Stimulated activated CD4-positive, alpha-beta T cell treated with anti-CD3 and anti-CD28 coated beads, TNF-alpha, amount 100 ng/mL, for 24 hours (primary cell): ENCODE data around the gene MYO18A.
A peak's percentile ranks its signal among the peaks of the same experiment; 100 is the strongest.
"Not testable (repeated sequence)": the region's sequence is repeated elsewhere in the genome, so short reads cannot be mapped to it uniquely, and the experiment has no call there.

Source experiments
- DNase-seq, 3 experiments: peaks; one replicate each; pipeline ENCODE4 v3.0.0-alpha.2; 2020; ENCODE audit warnings: low read depth in 3 of 3

Gene MYO18A

DNA sequence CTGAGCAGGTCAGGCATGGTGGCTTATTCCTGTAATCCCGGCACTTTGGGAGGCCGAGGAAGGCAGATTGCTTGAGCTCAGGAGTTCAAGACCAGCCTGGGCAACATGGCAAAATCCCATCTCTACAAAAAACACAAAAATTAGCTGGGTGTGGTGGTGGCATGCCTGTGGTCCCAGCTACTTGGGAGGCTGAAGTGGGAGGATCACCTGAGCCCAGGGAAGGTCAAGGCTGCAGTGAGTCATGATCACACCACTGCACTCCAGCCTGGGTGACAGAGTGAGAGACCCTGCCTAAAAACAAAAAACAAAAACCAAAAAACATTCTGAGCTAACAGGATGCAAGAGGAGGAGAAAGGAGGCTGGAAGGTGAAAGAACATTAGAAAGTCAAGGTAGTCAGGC is 33.0 kb downstream of the MYO18A start:
- not testable (repeated sequence) for DNase-seq

DNA sequence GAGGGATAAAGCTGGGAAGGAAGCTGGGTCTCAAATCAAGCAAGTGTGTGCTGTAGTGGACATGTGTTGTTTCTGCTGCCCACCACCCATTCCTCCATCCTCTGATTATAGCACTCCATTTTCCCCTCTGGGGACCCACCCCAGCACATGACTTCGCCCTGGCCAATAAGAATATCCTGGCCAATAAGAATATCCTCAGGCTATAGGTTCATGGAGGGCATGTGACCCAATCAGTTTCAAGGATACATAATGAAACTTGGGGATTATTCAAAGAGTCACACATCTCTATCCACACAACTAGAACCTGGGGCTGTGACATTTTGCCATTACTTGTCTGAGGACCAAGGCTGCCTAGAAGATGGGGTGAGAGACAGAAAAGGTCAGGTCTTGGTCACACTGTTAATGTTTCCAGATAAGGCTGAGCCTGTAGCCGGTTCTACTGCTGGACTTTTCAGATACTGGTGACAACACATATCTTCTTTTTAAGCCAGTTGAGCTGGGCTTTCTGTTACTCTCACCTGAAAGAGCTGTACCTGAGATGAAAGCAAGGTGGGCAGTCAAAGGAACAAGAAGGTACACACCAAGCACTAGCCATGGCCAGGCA is 33.7 kb downstream of the MYO18A start:
- DNase-seq, result no peak

DNA sequence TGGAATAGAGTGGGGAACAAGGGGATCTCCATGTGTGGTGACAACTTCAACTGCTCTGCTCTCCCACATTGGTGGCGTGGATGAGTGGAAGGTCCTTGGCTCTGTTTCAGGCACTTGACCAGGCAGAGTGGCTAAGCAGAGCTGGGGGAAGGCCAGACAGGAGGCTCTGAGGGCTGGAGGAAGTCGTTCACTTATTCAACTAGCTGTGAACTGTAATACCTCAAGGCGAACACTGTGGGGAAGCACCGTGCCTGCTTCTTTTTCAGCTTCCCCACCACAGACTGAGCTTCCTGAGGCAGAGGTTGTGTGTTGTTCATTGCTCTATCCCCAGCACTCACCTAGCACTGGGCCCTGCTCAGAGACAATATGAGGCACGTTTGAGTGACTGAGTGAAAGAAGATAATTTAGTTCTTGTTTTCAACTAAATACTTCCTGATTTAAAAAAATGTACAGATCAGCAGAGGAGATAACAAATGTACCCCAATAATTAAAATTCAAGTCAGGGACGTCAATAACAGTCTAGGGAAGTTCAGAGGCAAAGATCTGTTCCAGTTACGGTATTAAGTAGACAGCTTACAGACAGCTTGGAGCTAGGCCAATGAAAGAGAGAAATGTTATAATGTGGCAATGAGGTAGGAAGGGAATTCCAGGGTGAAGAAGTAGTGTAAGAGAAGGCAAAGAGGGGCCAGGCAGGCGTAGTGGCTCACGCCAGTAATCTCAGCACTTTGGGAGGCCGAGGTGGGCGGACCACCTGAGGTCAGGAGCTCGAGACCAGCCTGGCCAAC is 34.7 kb downstream of the MYO18A start:
- peak in 1 of 3 experiments; percentile 56 for DNase-seq

DNA sequence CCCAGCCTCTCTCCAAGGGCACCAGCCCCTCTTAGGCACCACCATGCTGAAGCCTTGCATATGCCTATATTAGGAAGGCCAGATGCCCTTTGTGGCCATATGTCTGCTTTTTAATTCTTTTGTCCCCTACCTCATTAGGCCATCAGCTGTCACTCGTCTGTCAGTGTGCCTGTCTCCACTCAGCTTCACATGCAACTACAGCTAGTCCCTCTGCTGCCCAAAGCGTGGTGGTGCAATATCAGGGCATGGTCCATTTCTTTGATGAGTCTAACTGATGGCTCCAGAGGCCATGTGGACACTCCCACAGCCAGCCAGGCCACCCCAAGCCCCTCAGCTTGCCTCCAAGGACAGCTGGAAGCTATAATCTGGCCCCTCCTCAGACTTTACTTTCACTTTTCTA is 36.3 kb downstream of the MYO18A start:
- no peak for DNase-seq

DNA sequence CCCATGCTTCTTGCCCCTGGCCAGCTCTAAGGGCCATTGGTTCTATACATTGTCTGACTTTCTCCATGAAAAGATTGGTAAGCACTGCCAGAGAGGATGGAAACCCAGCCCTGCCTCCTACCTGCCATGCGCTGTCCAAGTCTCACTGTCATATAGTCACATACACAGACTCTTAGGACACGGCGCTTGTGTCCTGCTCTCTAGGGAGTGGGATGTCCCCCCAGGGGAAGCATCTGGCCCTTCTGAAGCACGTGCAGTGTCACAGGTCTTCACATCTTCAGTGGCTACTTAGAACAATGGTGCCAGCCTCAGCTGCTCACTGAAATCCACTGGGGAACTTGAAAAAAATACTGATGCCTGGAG is 38.7 kb downstream of the MYO18A start:
- no peak for DNase-seq

DNA sequence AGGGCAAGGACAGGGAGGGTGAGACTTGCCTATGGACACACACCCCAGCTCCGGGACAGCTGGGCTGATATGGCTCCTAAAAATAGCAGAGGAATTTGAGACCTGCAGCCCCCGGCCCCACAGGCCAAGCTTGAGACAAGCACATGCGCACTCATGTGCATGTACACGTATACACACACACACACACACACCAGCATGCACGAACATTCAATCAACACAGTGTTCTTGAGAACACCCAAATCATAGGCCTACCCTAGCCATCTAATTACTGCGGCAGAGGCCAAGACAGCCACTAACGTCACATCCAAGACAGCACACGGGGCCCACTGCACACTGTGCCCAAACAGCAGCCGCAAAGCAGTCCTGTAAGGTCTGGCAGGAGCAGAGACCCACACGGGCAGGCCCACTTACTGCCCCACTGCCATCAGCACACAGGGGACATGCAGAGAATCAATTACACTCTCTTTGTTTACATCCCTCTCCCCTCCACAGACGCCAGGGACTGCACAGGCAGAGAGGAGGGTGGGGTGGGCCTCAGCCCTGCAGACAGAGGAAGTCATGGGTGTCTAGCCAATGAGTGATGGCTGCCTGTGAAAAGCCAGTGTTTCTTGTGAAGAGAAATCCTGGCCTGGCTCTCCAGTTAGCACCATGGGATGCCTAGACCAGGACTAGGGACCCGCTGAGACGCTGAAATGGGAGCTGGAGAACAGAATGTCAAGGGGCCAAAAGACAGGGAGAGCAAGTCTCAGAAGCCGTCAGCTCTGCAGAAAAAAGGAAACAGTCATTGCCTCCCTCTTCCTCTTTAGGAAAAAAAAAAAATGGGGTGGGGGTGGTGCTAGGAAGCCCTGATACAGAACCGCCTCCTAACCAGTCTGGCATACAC is 39.3 kb downstream of the MYO18A start:
- DNase-seq, result no peak

DNA sequence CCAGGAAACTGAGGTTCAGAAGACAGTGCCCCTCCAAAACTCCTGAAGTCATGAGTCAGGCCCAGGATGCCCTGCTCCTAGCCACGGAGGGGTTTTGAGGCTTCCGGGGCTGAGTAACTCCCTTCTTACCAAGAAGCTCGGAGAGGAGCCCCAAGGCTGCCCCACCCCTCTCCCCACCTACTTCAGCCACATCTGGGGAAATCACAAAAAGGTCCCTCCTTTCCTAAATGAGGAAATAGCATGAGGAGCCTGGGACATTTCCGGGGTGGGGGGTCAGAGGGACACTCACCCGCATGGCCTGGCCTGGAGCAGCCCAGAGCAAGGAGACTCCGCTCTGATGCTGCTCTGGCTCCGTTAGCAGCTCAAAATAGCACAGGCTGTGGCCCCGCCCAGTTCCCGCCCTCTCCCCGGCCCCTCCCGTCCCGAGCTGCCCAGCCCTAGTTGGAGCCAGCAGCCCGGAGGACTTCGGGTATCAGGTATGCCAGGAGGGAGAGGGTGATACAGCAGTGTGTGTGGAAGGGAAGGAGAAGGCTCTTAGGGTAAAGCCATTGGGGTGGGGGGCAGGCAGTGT is 40.1 kb downstream of the MYO18A start:
- DNase-seq, result peak; percentile 59 to 86 (median 62)

DNA sequence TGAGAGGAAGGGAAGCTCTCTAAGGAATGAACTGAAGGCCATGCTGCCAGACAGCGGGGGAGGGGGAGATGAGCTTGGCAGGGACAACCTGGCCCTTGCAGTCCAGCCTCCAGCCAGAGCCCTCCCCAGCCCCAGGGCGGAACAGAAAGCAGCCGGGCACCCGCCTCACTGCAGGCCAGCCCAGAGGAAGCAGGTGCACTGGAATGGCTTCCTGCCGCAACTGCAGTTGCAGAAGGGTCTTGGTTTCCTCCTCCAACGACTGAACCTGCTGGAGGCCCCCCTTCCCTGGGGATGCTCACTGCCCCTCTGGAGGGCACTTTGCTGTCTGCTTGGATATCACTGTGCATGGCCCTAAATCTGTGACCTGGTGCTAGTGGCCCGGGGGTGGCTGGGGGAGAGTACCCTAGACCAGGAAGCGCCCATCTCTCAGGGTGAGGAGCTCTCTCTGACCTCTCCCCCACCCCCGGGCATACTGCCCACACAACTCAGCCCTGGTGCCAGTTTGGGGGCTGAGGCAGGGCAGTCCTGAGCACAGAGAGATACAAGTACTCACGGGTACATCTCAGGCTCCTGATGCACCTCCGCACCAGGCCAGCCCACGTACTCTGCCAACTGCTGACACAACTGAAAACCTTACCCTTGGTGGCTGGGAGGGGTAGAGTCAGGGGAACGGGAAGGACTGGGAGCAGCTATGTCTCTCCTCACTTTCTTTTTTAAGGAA is 41.1 kb downstream of the MYO18A start:
- no peak for DNase-seq

DNA sequence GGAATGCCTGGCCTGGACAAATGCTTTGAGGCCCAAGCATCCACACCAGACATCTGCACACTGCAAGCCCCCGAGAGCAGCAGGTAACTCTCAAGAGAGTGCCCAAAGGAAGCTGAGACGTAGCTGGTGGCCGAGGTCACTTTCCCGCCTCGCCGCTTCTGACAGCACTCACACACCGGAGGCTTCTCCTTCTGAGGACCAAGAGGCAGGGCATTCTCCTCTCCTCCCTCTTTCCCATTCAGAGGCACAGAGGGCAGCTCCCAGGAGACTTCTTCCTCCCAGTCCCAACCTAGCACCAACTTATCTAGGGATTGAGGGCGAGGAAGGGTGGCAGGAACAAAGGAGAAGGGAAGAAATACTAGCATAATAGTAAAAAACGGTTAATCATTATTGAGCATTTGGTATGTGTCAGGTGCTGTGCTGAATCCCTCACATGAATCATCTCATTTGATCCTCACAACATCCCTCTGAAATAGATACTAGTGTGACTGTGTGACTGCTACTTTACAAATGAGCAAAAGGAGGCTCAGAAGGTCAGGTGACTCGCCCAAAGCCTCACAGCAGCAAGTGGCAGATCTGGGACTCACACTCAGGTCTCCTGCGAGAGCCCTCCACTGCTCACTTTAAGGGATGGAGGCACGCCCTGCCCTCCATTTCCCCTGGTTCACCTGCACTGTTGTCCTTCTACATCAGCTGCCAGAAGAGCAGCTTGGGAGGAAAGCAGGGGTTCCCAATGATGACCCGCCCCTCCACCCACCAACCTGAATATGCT is 41.8 kb downstream of the MYO18A start:
- peak in 2 of 3 experiments; percentile 56 to 67 for DNase-seq

DNA sequence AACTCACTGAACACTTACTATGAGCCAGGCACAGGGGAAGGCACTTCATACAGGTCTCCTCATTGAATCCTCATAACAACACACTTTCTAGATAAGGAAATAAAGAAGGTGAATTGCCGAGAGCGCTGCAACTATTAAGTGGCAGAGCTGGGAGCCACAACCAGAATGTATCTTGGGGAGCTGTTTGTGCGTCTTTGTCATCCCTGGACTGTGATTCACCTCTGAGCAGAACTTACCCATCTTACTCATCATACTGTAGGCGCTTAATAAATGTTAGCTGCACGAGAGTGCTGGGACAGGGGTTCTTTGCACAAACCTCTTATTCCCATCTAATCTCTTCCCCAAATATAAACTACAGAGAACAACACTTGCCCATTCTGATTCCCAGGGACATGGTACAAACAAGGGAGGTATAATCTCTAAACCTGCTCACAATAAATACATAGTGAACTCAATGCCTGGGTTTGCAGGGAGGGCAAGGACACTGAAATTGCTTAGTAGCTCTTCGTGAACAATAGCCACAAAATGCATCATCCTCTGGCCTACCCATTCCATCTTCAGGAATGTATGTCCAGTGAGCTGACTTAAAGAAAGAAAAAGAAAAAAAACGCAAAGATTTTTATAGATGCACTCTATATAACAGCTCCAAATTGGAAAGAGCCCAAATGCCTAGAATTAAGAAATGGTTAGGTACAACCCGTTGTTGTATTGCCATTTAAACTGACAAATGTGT is 43.0 kb downstream of the MYO18A start:
- no peak for DNase-seq

DNA sequence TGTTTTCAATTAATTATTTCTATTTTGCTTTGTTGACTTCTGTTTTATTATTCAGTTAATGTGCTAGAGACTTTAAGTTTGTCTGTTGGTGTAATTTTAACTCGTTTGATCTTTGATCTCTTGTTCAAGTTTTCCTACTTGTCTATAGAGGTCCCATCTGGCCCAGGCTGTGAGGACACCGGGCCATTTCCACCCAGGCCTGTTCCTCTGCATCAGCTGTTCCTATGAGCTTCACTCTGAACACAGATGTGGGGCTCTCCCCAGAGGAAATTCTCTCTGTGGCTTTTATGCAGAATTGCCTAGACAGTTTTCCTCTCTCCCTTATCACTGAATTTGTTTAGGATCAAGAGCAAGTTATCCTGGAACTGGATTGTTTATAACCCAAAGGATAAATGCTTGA is 44.7 kb downstream of the MYO18A start:
- no peak for DNase-seq

DNA sequence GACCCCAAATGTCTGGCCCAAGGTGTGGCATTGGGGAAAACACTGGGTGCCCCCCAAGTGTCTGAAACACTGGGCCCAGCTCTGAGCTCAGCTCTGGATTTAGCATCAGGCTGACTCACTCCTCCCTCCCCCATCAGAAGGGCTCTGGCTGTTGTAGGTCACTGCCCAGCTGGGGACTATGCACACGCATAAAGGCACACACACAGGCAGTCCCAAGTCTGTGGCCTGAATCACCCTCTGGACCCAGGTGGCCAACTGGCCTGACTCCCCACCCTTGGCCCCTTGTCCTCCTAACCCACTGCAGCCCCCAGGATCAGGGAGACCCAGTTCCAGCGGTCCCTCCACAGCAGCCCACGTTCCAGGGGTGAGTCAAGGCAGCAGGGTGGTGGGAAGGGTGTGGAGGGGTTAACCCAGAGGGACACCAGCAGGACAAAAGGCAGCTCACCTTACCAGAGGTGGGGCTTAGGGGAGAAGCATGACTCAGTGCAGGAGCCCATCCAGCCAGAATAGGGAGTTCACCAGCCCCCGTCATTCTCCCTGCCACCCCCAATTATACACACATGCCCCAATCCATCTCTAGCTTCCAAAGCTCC is 47.0 kb downstream of the MYO18A start:
- DNase-seq, result no peak

DNA sequence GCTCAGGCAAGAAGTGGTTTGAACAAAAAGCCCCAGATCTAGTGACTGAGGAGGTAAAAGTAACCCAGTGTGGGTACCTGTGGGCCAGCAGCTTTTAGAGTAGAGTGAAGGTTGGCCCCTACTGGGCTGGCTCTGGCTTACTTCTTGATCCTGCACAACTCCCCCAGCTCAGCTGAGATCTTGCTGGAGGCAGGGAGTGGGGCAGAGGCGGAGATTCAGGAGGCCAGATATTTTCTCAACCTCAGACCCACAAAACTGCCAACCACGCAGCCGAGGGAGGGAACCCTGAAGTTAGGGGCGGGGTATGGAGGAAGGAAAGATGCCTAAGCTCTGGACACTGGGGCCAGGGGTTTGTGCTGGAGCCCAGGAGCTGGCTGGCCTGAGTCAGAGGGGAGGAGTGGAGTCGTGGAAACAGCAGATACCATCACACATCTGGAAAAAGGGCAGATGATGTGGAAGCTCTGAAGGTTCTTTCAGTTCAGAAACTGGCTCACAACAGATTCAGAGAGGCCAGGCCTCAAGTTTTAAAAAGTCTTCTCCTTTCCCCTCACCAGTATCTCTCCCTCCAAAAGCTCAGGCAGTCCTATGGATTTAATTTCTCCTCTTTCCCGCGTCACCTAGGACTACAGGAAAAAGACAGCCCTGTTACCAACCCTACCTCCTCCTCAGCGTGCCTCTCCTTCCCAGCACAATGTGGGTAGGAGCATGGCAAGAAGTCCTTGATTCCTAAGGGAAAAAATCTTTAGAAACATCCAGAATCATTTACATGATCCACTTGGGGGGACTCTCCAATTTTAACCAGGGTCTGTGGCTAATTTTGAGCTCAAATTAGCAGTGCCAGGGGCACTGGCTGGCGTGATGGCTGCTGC is 48.1 kb downstream of the MYO18A start:
- DNase-seq, result no peak

DNA sequence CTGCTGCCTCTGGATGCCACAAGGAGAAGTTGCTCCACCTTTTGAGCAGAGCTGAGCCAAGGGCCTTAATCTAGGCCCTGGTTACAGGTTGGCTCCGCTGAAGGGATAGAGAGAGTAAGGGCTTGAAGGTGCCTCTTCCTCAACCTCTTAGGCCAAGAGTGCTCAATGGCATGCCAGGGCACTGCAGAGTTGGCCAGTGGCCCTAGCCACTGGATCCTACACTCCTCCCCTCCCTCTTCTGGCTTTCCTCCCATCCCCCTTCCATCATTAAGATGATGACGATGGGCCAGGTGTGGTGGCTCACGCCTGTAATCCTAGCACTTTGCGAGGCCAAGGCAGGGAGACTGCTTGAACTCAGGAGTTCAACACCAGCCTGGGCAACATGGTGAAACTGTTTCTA is 50.5 kb downstream of the MYO18A start:
- DNase-seq, result no peak

DNA sequence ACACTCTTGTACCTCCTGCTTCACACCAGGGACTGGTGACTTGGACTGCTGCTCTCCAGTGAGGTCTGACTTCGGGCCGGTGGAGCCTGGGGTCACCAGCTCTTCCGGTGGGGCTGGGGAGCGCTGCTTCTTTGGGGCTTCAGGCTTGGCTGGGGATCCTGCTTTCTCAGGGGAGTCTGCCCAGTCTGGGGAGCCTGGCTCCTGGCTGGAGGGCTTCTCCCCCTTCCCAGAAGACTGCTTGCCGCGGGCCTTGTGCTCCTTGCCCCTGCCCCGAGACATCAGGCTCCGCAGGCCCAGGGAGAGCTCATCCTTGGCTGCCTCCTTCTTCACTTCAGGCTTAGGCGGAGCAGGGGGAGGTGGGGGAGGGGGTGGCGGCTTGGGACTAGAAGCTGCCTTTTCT is 52.4 kb downstream of the MYO18A start:
- DNase-seq, result no peak

DNA sequence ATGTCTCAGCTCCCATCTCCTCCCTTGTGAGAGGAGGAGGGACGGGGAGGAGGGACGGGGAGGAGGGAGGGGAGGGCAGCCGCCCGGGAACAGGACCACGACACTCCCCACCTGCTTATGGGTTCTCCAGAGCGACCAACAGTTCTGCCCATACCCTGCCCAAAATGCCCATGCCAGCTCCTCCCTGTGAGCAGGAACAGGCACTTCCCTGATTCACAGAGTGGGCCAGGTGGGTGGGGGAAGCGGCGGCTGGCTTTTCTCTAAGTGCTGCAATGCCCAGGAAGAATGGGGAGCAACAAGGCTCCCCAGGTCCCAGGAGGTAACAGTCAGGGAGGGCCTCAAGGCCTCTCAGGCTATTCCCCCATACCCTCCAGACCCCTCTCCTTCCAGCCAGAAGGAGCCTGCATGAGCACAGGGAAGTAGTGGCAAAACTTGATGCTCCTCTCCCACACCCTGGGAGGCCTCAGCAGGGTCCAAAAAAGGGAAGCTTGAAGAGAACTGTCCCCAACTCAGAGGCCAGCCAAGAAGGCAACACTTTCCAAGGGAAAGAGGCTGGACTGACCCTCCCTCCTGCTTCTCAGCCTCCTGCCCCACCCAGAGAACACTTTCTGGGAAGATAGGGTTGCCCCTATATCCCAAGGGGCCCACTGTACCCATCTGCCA is 53.8 kb downstream of the MYO18A start:
- no peak for DNase-seq

DNA sequence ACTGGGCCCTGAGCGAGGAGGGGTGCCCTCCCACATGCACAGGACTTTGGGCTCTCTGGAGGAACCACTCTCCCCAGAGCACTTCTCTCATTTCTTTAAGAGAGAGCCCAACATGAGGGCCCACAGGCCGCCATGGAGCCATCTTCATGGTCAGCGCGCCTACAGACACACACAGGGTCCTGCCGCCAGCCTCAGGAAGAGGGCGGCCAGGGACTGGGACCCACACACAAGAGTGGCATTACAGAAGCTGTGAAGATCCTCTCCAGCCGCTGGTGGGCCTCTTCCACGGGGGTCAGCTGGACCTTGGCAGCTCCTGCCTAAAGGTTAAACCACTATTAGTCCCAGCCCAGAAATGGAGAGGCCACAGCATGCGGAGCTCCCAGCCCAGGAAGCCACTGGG is 54.5 kb downstream of the MYO18A start:
- DNase-seq, result no peak

DNA sequence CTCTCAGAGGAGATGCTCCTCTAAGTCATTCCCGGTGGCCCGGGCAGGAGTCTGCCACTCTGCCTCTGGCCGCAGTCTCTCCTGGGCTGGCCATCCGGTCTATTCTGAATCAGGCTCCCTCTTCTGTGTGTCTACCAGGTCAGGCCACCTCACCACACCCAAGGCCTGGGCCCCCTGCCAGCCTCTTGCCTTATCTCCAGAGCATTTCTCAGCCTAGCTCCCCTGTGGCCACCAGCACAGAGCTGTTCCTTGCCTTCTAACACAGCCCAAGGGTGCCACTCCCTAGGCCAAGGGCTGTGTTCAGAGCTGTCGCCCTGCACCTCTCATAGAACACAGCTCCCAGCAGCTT is 55.3 kb downstream of the MYO18A start:
- no peak for DNase-seq
